HepG2 (cell line): ENCODE results near the gene RGS19. TPM values are rescaled to one million over a fixed set of nuclear protein-coding genes. Genes with fewer than 3 reads are reported as not detected.
A peak's percentile ranks its signal among the peaks of the same experiment; 100 is the strongest.

Experiments
- ATAD3A ChIP-seq: sonication (generic); formaldehyde crosslinking; IDR thresholded peaks from 2 replicates; pipeline ENCODE4 v1.4.0; 2020; ENCODE audit warnings: missing genetic modification reagents
- ATF7-NPFF ChIP-seq: sonication (generic); formaldehyde crosslinking; IDR thresholded peaks from 2 replicates; pipeline ENCODE4 v1.8.1; 2023; ENCODE audit warnings: mild to moderate bottlenecking, low read depth, missing genetic modification reagents, moderate library complexity
- ELF4 ChIP-seq: sonication (generic); formaldehyde crosslinking; IDR thresholded peaks from 2 replicates; pipeline ENCODE4 v1.5.0; 2020; ENCODE audit warnings: missing genetic modification reagents, mild to moderate bottlenecking, moderate library complexity, borderline replicate concordance
- ERF ChIP-seq: IDR thresholded peaks from 2 replicates; pipeline ENCODE4 v1.6.1; 2018; ENCODE audit warnings: missing biosample characterization, missing genetic modification reagents
- HDAC1 ChIP-seq: sonication (generic); formaldehyde crosslinking; IDR thresholded peaks from 2 replicates; pipeline ENCODE4 v1.5.1; 2020; ENCODE audit warnings: mild to moderate bottlenecking, missing genetic modification reagents
- RBAK ChIP-seq: sonication (generic); formaldehyde crosslinking; IDR thresholded peaks from 2 replicates; pipeline ENCODE4 v1.5.1; 2020; ENCODE audit warnings: mild to moderate bottlenecking, missing genetic modification reagents
- SP4 ChIP-seq: sonication (generic); formaldehyde crosslinking; IDR thresholded peaks from 2 replicates; pipeline ENCODE4 v1.8.1; 2023; ENCODE audit warnings: mild to moderate bottlenecking, missing genetic modification reagents
- SRSF4 ChIP-seq: fragments of 200-400 bp; formaldehyde crosslinking; IDR thresholded peaks from one replicate; pipeline ENCODE4 v1.6.1; 2018; ENCODE audit warnings: mild to moderate bottlenecking, low read depth, low read length, moderate library complexity; ENCODE audit not compliant: poor library complexity, severe bottlenecking
- SSRP1 ChIP-seq: IDR thresholded peaks from 2 replicates; pipeline ENCODE4 v1.6.1; 2016; ENCODE audit warnings: control low read depth
- TCF12 ChIP-seq, 2 experiments: fragments of 450-650 bp in 1 of 2; sonication (generic) in 1 of 2; formaldehyde crosslinking in 1 of 2; IDR thresholded peaks; 2 replicates each; pipeline versions ENCODE4 v1.6.1 to v1.8.0; 2017 to 2022; ENCODE audit warnings: antibody characterized with exemption in 1 of 2, mild to moderate bottlenecking in 1 of 2, missing genetic modification reagents in 1 of 2, moderate library complexity in 1 of 2
- ZMYM3 ChIP-seq: sonication (generic); formaldehyde crosslinking; IDR thresholded peaks from 2 replicates; pipeline ENCODE4 v1.5.1; 2020; ENCODE audit warnings: mild to moderate bottlenecking, missing genetic modification reagents
- ZNF510 ChIP-seq: sonication (generic); formaldehyde crosslinking; IDR thresholded peaks from 2 replicates; pipeline ENCODE4 v1.4.0; 2020; ENCODE audit warnings: low read depth, mild to moderate bottlenecking, missing genetic modification reagents
- ZNF589 ChIP-seq: sonication (generic); formaldehyde crosslinking; conservative IDR thresholded peaks from 2 replicates; pipeline ENCODE4 v1.8.0; 2022; ENCODE audit warnings: mild to moderate bottlenecking, moderate library complexity, missing genetic modification reagents
- ZNF678 ChIP-seq: sonication (generic); formaldehyde crosslinking; IDR thresholded peaks from 2 replicates; pipeline ENCODE4 v1.4.0; 2020; ENCODE audit warnings: mild to moderate bottlenecking, missing genetic modification reagents
- ZNF780A ChIP-seq: sonication (generic); formaldehyde crosslinking; IDR thresholded peaks from 2 replicates; pipeline ENCODE4 v1.8.0; 2022; ENCODE audit warnings: mild to moderate bottlenecking, missing genetic modification reagents, moderate library complexity
- polyA plus RNA-seq, 8 experiments: library from polyadenylated mRNA; depleted of rRNA in 3 of 8; stranded (reverse) in 7 of 8; unstranded in 1 of 8; fragments of >200 nt; fragmentation: Illumina TruSeq in 4 of 8; extraction: Trizol in 4 of 8; gene quantifications; 2 replicates each; pipeline versions ENCODE4 v1.2.1 to v1.2.3, GENCODE V29; 2011 to 2016; ENCODE audit warnings: low read depth in 4 of 8, missing spikeins in 1 of 8, mixed read lengths in 1 of 8; ENCODE audit not compliant: insufficient read depth in 1 of 8
- total RNA-seq, 5 experiments: library from RNA; depleted of rRNA; stranded (reverse); fragments of >200 nt; fragmentation: Illumina TruSeq; extraction: Trizol; gene quantifications; 2 replicates each; pipeline ENCODE4 v1.2.3, GENCODE V29; 2016; ENCODE audit warnings: low read depth in 1 of 5
- TF ChIP-seq, protein P1 (sequence below): sonication (generic); formaldehyde crosslinking; IDR thresholded peaks from 2 replicates; pipeline ENCODE4 v1.4.0; 2020; ENCODE audit warnings: missing genetic modification reagents
- TF ChIP-seq, protein P2 (sequence below): fragments of 450-650 bp; IDR thresholded peaks from 2 replicates; pipeline ENCODE4 v1.6.1; 2016
- TF ChIP-seq, protein P3 (sequence below): sonication (generic); formaldehyde crosslinking; IDR thresholded peaks from 2 replicates; pipeline ENCODE4 v1.8.1; 2022; ENCODE audit warnings: low read depth, mild to moderate bottlenecking, missing genetic modification reagents
- TF ChIP-seq, protein P4 (sequence below): sonication (generic); formaldehyde crosslinking; IDR thresholded peaks from 2 replicates; pipeline ENCODE4 v1.4.0; 2020; ENCODE audit warnings: missing genetic modification reagents
- TF ChIP-seq, protein P5 (sequence below): sonication (generic); formaldehyde crosslinking; IDR thresholded peaks from 2 replicates; pipeline ENCODE4 v1.8.0; 2022; ENCODE audit warnings: missing genetic modification reagents, mild to moderate bottlenecking, moderate library complexity, borderline replicate concordance

The RGS19 gene
- total and polyA plus RNA-seq, 2 of the 13 experiments (the other 11 are each of a cell fraction or from before 2014, with no cell fraction given) = 10.7 to 11.9 TPM

DNA sequence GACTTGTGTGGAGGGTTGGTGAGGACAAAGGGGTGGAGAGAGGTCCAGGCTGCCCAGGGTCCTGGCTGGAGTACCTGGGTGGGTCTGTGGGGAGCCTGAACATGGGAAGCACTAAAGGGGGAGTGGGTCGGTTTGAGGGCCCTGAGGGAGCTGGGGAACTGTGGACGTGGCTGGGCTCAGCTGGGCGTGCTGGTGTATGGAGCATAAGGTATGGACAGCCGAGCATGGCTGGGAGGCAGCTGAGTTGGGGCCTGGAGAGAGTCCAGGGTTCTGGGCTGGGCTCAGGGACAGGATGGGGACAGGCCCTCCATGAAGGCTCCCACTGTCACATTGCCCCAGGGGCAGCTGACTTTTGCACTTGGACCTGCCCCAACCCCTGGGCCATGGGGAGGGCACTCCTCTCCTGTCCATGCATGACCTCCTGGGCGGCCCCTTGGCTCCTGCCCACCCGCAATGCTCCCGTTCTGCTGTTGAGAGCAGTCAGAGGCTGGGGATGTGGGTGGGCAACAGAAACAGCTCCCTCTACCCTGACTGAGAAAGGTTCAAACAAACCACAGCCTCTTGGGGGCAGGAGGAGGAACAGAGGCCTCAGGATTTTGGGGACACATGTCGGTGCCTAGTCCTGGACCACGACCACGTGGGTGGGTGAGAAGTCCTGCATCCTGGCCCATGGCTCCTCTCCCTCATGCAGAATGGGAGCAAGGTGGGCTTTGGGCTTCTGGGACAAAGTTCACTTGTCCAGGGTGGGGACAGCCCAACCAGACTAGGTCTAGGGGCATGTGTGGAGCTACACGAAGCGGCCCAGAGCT, 38.9 kb downstream of the RGS19 start (continued):
- 0 out of 2 replicates have a peak, but pooled peaks have one; percentile 6 for TF ChIP-seq ZNF510 (CRISPR knock-in tag)
- peak; percentile 54; the same call in 1 of the 2 replicates for TF ChIP-seq HDAC1 (CRISPR knock-in tag)
- TF ChIP-seq ELF4 (CRISPR knock-in tag) = no peak
- TF ChIP-seq ZNF589 (CRISPR knock-in tag) = no peak; the same call in 1 of the 2 replicates
- TF ChIP-seq ATAD3A (CRISPR knock-in tag) = no peak
- TF ChIP-seq TCF12 (IDR thresholded peaks at IDR 0.05) = no peak
- peak; percentile 54; the same call in 1 of the 2 replicates for TF ChIP-seq TCF12 (CRISPR knock-in tag; IDR thresholded peaks at IDR 0.05)
- TF ChIP-seq, protein P1, sequence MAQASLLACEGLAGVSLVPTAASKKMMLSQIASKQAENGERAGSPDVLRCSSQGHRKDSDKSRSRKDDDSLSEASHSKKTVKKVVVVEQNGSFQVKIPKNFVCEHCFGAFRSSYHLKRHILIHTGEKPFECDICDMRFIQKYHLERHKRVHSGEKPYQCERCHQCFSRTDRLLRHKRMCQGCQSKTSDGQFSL = 0 out of 2 replicates have a peak, but pooled peaks have one; percentile 57
- TF ChIP-seq SRSF4 = peak; percentile 56
- TF ChIP-seq ATF7-NPFF (CRISPR knock-in tag) = no peak
- TF ChIP-seq, protein P2, sequence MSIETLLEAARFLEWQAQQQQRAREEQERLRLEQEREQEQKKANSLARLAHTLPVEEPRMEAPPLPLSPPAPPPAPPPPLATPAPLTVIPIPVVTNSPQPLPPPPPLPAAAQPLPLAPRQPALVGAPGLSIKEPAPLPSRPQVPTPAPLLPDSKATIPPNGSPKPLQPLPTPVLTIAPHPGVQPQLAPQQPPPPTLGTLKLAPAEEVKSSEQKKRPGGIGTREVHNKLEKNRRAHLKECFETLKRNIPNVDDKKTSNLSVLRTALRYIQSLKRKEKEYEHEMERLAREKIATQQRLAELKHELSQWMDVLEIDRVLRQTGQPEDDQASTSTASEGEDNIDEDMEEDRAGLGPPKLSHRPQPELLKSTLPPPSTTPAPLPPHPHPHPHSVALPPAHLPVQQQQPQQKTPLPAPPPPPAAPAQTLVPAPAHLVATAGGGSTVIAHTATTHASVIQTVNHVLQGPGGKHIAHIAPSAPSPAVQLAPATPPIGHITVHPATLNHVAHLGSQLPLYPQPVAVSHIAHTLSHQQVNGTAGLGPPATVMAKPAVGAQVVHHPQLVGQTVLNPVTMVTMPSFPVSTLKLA = peak; percentile 99
- no peak for TF ChIP-seq ZMYM3
- TF ChIP-seq ERF (CRISPR knock-in tag) = peak; percentile 43
- TF ChIP-seq, protein P3, sequence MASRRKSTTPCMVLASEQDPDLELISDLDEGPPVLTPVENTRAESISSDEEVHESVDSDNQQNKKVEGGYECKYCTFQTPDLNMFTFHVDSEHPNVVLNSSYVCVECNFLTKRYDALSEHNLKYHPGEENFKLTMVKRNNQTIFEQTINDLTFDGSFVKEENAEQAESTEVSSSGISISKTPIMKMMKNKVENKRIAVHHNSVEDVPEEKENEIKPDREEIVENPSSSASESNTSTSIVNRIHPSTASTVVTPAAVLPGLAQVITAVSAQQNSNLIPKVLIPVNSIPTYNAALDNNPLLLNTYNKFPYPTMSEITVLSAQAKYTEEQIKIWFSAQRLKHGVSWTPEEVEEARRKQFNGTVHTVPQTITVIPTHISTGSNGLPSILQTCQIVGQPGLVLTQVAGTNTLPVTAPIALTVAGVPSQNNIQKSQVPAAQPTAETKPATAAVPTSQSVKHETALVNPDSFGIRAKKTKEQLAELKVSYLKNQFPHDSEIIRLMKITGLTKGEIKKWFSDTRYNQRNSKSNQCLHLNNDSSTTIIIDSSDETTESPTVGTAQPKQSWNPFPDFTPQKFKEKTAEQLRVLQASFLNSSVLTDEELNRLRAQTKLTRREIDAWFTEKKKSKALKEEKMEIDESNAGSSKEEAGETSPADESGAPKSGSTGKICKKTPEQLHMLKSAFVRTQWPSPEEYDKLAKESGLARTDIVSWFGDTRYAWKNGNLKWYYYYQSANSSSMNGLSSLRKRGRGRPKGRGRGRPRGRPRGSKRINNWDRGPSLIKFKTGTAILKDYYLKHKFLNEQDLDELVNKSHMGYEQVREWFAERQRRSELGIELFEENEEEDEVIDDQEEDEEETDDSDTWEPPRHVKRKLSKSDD = peak; percentile 71
- TF ChIP-seq ZNF678 (CRISPR knock-in tag) = no peak; the same call in 1 of the 2 replicates
- TF ChIP-seq SSRP1 (CRISPR knock-in tag) = peak; percentile 12; the same call in 1 of the 2 replicates
- TF ChIP-seq, protein P4, sequence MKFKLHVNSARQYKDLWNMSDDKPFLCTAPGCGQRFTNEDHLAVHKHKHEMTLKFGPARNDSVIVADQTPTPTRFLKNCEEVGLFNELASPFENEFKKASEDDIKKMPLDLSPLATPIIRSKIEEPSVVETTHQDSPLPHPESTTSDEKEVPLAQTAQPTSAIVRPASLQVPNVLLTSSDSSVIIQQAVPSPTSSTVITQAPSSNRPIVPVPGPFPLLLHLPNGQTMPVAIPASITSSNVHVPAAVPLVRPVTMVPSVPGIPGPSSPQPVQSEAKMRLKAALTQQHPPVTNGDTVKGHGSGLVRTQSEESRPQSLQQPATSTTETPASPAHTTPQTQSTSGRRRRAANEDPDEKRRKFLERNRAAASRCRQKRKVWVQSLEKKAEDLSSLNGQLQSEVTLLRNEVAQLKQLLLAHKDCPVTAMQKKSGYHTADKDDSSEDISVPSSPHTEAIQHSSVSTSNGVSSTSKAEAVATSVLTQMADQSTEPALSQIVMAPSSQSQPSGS = 0 out of 2 replicates have a peak, but pooled peaks have one; percentile 2
- no peak for TF ChIP-seq ZNF780A (CRISPR knock-in tag)
- peak; percentile 59; the same call in 1 of the 2 replicates for TF ChIP-seq SP4
- TF ChIP-seq, protein P5, sequence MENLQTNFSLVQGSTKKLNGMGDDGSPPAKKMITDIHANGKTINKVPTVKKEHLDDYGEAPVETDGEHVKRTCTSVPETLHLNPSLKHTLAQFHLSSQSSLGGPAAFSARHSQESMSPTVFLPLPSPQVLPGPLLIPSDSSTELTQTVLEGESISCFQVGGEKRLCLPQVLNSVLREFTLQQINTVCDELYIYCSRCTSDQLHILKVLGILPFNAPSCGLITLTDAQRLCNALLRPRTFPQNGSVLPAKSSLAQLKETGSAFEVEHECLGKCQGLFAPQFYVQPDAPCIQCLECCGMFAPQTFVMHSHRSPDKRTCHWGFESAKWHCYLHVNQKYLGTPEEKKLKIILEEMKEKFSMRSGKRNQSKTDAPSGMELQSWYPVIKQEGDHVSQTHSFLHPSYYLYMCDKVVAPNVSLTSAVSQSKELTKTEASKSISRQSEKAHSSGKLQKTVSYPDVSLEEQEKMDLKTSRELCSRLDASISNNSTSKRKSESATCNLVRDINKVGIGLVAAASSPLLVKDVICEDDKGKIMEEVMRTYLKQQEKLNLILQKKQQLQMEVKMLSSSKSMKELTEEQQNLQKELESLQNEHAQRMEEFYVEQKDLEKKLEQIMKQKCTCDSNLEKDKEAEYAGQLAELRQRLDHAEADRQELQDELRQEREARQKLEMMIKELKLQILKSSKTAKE (CRISPR knock-in tag) = no peak
- no peak for TF ChIP-seq RBAK (CRISPR knock-in tag)
